ENCODE results near the gene GNA12. TPM values are rescaled to one million over a fixed set of nuclear protein-coding genes. Genes with fewer than 3 reads are reported as not detected.

Gene GNA12
- total and polyA plus RNA-seq, 2 experiments from 2014 or later, result 28.4 to 40.2 TPM

DNA sequence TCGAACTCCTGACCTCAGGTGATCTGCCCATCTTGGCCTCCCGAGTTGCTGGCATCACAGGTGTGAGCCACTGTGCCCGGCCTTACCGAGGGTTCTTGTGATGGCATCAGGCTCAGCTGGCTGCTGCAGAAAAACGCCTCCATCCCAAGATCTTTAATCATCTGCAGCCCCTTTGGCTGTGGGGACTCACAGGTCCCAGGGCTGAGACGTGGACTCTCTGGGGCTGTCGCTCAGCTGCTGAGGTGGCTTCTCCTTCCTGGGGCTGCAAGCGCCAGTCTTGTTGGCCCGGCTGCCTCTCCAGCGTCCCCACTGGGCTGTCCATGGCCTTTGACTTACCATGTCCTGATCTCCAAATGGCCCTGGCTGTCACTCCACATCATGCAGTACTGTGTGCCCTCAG is 136.1 kb downstream of the GNA12 start:
- H3K4me2 ChIP-seq, result no peak overlapping the region
- DNase-seq (ENCODE audit: low spot score), result no peak
- H3K9me2 ChIP-seq (replicated peaks; ENCODE audit: insufficient read depth), result no peaks in the 10 kb centered on the region
- no peaks in the 10 kb centered on the region for H3K27me3 ChIP-seq
- no peaks in the 10 kb centered on the region for H3K36me3 ChIP-seq (replicated peaks; ENCODE audit: insufficient read depth, low read depth)
- H3K27ac ChIP-seq, result no peak overlapping the region
- H3K4me1 ChIP-seq (ENCODE audit: insufficient read depth), result peaks cover 4% of the 10 kb centered on the region
- H4K20me1 ChIP-seq (ENCODE audit: insufficient read depth, poor library complexity, severe bottlenecking), result no peaks in the 10 kb centered on the region
- H2AFZ ChIP-seq, result no peak overlapping the region
- no peaks in the 10 kb centered on the region for H3K79me2 ChIP-seq
- WGBS (ENCODE audit: low lambda C conversion rate, missing lambda C conversion rate), result 97% methylated on average over 10 of the region's 10 CpGs
- H3K4me3 ChIP-seq, result no peak overlapping the region
- H3K9me3 ChIP-seq (ENCODE audit: low read depth), result no peaks in the 10 kb centered on the region
- TF ChIP-seq, protein P1, sequence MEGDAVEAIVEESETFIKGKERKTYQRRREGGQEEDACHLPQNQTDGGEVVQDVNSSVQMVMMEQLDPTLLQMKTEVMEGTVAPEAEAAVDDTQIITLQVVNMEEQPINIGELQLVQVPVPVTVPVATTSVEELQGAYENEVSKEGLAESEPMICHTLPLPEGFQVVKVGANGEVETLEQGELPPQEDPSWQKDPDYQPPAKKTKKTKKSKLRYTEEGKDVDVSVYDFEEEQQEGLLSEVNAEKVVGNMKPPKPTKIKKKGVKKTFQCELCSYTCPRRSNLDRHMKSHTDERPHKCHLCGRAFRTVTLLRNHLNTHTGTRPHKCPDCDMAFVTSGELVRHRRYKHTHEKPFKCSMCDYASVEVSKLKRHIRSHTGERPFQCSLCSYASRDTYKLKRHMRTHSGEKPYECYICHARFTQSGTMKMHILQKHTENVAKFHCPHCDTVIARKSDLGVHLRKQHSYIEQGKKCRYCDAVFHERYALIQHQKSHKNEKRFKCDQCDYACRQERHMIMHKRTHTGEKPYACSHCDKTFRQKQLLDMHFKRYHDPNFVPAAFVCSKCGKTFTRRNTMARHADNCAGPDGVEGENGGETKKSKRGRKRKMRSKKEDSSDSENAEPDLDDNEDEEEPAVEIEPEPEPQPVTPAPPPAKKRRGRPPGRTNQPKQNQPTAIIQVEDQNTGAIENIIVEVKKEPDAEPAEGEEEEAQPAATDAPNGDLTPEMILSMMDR (IDR thresholded peaks at IDR 0.05; ENCODE audit: poor library complexity), result no peak
- no peak for TF ChIP-seq EZH2phosphoT487 (IDR thresholded peaks at IDR 0.05; ENCODE audit: low read depth, severe bottlenecking, unreplicated experiment)
- no peak for TF ChIP-seq EZH2 (IDR thresholded peaks at IDR 0.05; ENCODE audit: borderline replicate concordance)

DNA sequence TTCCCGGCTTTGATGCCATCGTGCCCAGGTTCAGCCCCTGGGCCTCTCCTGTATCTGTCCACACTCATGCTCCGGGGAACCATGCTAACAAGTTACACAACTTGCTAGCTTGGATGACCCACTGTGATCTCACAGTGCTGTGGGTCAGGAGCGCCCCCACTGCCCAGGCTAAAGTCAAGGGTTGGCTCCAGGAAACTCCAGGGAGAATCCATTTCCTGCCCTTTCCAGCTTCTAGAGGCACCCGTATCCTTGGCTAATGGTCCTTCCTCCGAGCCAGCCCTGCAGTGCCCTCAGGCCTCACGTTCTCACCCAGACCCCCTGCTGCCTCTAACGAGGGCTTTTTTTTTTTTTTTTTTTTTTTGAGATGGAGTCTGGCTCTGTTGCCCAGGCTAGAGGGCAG is 136.6 kb downstream of the GNA12 start:
- no peaks in the 10 kb centered on the region for H3K9me2 ChIP-seq (replicated peaks; ENCODE audit: insufficient read depth)
- H3K4me1 ChIP-seq (ENCODE audit: insufficient read depth), result peaks cover 4% of the 10 kb centered on the region
- DNase-seq (ENCODE audit: low spot score), result no peak
- H3K4me3 ChIP-seq, result no peak overlapping the region
- no peak overlapping the region for H2AFZ ChIP-seq
- H3K36me3 ChIP-seq (replicated peaks; ENCODE audit: insufficient read depth, low read depth), result no peaks in the 10 kb centered on the region
- H3K27ac ChIP-seq, result no peak overlapping the region
- H3K79me2 ChIP-seq, result no peaks in the 10 kb centered on the region
- TF ChIP-seq, protein P1 (IDR thresholded peaks at IDR 0.05; ENCODE audit: poor library complexity), result no peak
- TF ChIP-seq EZH2phosphoT487 (IDR thresholded peaks at IDR 0.05; ENCODE audit: low read depth, severe bottlenecking, unreplicated experiment) (no peak), EZH2 (IDR thresholded peaks at IDR 0.05; ENCODE audit: borderline replicate concordance) (no peak)
- no peaks in the 10 kb centered on the region for H3K27me3 ChIP-seq
- no peaks in the 10 kb centered on the region for H4K20me1 ChIP-seq (ENCODE audit: insufficient read depth, poor library complexity, severe bottlenecking)
- H3K9me3 ChIP-seq (ENCODE audit: low read depth), result no peaks in the 10 kb centered on the region
- no peak overlapping the region for H3K4me2 ChIP-seq
- WGBS (ENCODE audit: low lambda C conversion rate, missing lambda C conversion rate), result 74% methylated on average over 8 of the region's 8 CpGs

DNA sequence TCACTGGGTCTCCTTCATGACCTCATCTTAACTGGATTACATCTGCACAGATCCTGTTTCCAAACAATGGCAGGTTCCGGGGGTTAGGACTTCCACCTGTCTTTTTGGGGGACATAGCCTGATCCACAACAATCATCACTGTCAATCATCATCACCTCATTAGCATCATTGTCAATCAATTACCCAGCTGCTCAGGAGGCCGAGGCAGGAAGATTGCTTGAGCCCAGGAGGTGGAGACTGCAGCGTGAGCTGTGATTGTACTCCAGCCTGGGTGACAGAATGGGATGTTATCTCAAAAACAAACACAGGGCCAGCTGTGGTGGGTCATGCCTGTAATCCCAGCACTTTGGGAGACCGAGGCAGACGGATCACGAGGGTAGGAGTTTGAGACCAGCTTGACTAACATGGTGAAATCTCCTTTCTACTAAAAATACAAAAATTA is 137.4 kb downstream of the GNA12 start:
- TF ChIP-seq, protein P1 (IDR thresholded peaks at IDR 0.05; ENCODE audit: poor library complexity), result no peak
- TF ChIP-seq EZH2 (IDR thresholded peaks at IDR 0.05; ENCODE audit: borderline replicate concordance) (no peak), EZH2phosphoT487 (IDR thresholded peaks at IDR 0.05; ENCODE audit: low read depth, severe bottlenecking, unreplicated experiment) (no peak)
- H3K4me3 ChIP-seq, result no peak overlapping the region

More for the DNA sequence above, 137.4 kb downstream of the GNA12 start:
- Histone ChIP-seq H3K27ac (no peak overlapping the region), H3K9me2 (replicated peaks; ENCODE audit: insufficient read depth) (no peaks in the 10 kb centered on the region), H3K4me2 (no peak overlapping the region), H4K20me1 (ENCODE audit: insufficient read depth, poor library complexity, severe bottlenecking) (no peaks in the 10 kb centered on the region), H3K27me3 (no peaks in the 10 kb centered on the region), H2AFZ (no peak overlapping the region), H3K4me1 (ENCODE audit: insufficient read depth) (peaks cover 4% of the 10 kb centered on the region), H3K79me2 (no peaks in the 10 kb centered on the region), H3K9me3 (ENCODE audit: low read depth) (no peaks in the 10 kb centered on the region), H3K36me3 (replicated peaks; ENCODE audit: insufficient read depth, low read depth) (no peaks in the 10 kb centered on the region)
- no peak for DNase-seq (ENCODE audit: low spot score)
- 32% methylated on average over 6 of the region's 6 CpGs for WGBS (ENCODE audit: low lambda C conversion rate, missing lambda C conversion rate)

Data from hepatocyte (in vitro differentiated cells).